GM12891 (cell line): ENCODE results near the gene METTL23.

Experiments
- PAX5 ChIP-seq: IDR thresholded peaks from 2 replicates; pipeline ENCODE4 v1.6.1; 2011; ENCODE audit warnings: low read length, moderate library complexity, mild to moderate bottlenecking; ENCODE audit not compliant: insufficient read depth, severe bottlenecking
- POLR2A ChIP-seq: IDR thresholded peaks from 2 replicates; pipeline ENCODE4 v1.6.1; 2011; ENCODE audit warnings: low read depth, low read length, control low read depth
- POLR2AphosphoS5 ChIP-seq: IDR thresholded peaks from 2 replicates; pipeline ENCODE4 v1.6.1; 2011; ENCODE audit warnings: low read depth, low read length, control low read depth

DNA sequence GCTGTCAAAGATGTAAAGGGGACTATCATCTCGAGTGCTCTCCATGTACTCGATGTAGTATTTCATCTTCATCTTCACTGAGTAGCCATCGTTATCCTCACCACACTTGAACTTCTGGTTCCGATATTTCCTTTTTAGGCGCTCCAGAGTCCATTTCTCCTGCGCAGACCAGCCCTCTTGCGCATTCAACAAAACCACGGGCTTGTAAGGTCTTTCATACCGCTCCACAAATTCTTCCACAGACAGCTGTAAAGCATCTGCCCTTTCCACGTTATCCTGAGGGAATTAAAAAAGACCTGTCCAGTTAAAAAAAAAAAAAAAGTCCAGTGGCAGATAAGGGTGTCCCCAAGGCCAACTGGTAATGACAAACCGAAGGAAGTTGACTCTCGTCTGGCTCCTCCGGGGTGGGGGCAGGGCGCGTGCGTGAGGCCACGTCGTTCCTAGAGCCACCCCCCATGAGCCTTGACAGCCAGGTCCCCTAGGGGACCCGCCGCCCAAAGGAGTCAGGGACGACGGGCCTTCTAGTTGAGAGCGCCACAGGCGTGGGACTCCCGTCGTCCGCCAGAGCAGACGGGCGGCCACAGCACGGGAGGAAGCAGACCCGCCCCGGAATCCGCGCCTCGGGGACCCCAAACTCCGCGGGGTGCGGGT lies 934 bp upstream of the METTL23 start:
- TF ChIP-seq PAX5 (no peak), POLR2A (peak; percentile 16; the same call in 1 of the 2 replicates), POLR2AphosphoS5 (no peak)
